HepG2 (cell line): Measurements from ENCODE around the gene OLFM1. TPM values are rescaled to one million over a fixed set of nuclear protein-coding genes. Genes with fewer than 3 reads are reported as not detected.

Source experiments
- ATAC-seq: fragments of 200-7000 bp; cut with Tn5 transposase; 3 replicates; pipeline ENCODE4 v1.9.1; 2020; ENCODE audit warnings: mild to moderate bottlenecking, moderate library complexity
- BruUV-seq: library from RNA; stranded (reverse); fragments of 400-500 nt; replicated peaks from 2 replicates; lab custom pipeline; 2021; lab: Mats Ljungman, UMichigan
- CTCF ChIA-PET: fragments of 300-600 bp; formaldehyde crosslinking; extraction: SDS; loops from one replicate; lab custom pipeline; 2021; ENCODE audit warnings: low total read pairs, inconsistent platforms, low intra/inter-chr PET ratio; lab: Yijun Ruan, JAX
- POLR2A ChIA-PET: fragments of 350-600 bp; sonication (Branson Sonifier 250); formaldehyde crosslinking; loops from one replicate; lab custom pipeline; 2020; ENCODE audit warnings: antibody characterized with exemption, inconsistent platforms; lab: Yijun Ruan, JAX
- DNase-seq: peaks from one replicate; pipeline ENCODE4 v3.0.0-alpha.2; 2015; ENCODE audit warnings: low spot score
- FAIRE-seq: peaks from 3 replicates; lab custom pipeline; 2011; peaks lifted over from hg19 to GRCh38; lab: Jason Lieb, UNC
- H2AFZ ChIP-seq: one replicate; pipeline ENCODE4 v1.6.1; 2011; ENCODE audit warnings: low read length, inconsistent platforms
- H3K27ac ChIP-seq: fragments of 300-600 bp; 3 replicates; pipeline ENCODE4 v1.8.0; 2011; ENCODE audit warnings: mixed run types, mild to moderate bottlenecking, mixed read lengths, low read length, inconsistent platforms; ENCODE audit not compliant: insufficient read depth; ENCODE audit errors: extremely low read length
- H3K27me3 ChIP-seq, 2 experiments: fragments of 200-600 bp in 1 of 2; 2 replicates in 1 of 2; 3 replicates in 1 of 2; pipeline versions ENCODE4 v1.6.0 to v1.8.0; 2011; ENCODE audit warnings: low read length in 2 of 2, mild to moderate bottlenecking in 2 of 2, moderate library complexity in 2 of 2, inconsistent platforms in 1 of 2; ENCODE audit not compliant: insufficient read depth in 2 of 2, control insufficient read depth in 1 of 2
- H3K36me3 ChIP-seq, 2 experiments: fragments of 200-600 bp in 1 of 2; replicated peaks in 1 of 2; 2 replicates in 1 of 2; 3 replicates in 1 of 2; pipeline versions ENCODE4 v1.5.1 to v1.8.0; 2011; ENCODE audit warnings: low read length in 2 of 2, inconsistent platforms in 1 of 2; ENCODE audit not compliant: insufficient read depth in 2 of 2, control insufficient read depth in 1 of 2
- H3K4me1 ChIP-seq: 2 replicates; pipeline ENCODE4 v1.5.1; 2012; ENCODE audit warnings: low read length, inconsistent platforms; ENCODE audit not compliant: insufficient read depth
- H3K4me2 ChIP-seq: 2 replicates; pipeline ENCODE4 v1.6.0; 2011; ENCODE audit warnings: low read depth, low read length, inconsistent platforms
- H3K4me3 ChIP-seq, 3 experiments: fragments of 200-600 bp in 1 of 3; sonication (generic), shearing (Covaris generic) in 1 of 3; replicated peaks in 1 of 3; 2 replicates each; pipeline ENCODE4 v1.5.1; 2011 to 2016; ENCODE audit warnings: low read length in 3 of 3, inconsistent platforms in 2 of 3, low read depth in 2 of 3, mild to moderate bottlenecking in 2 of 3, control low read depth in 1 of 3, mixed read lengths in 1 of 3; ENCODE audit not compliant: insufficient read depth in 1 of 3
- H3K79me2 ChIP-seq: one replicate; pipeline ENCODE4 v1.6.1; 2011; ENCODE audit warnings: low read length, inconsistent platforms; ENCODE audit not compliant: insufficient read depth
- H3K9ac ChIP-seq: 2 replicates; pipeline ENCODE4 v1.6.0; 2011; ENCODE audit warnings: mild to moderate bottlenecking, low read depth, low read length, inconsistent platforms; ENCODE audit not compliant: insufficient read depth
- H3K9me3 ChIP-seq: 2 replicates; pipeline ENCODE4 v1.5.1; 2012; ENCODE audit warnings: mild to moderate bottlenecking, low read length
- H4K20me1 ChIP-seq: 2 replicates; pipeline ENCODE4 v1.6.0; 2011; ENCODE audit warnings: inconsistent platforms, mild to moderate bottlenecking, low read length, moderate library complexity; ENCODE audit not compliant: insufficient read depth
- ATF7-NPFF ChIP-seq: sonication (generic); formaldehyde crosslinking; IDR thresholded peaks from 2 replicates; pipeline ENCODE4 v1.8.1; 2023; ENCODE audit warnings: mild to moderate bottlenecking, low read depth, missing genetic modification reagents, moderate library complexity
- EHMT2 ChIP-seq: fragments of 200-600 bp; sonication (generic); IDR thresholded peaks from 2 replicates; pipeline ENCODE4 v1.7.0; 2017; ENCODE audit warnings: antibody characterized with exemption, low read depth, low read length, borderline replicate concordance
- ELF4 ChIP-seq: sonication (generic); formaldehyde crosslinking; IDR thresholded peaks from 2 replicates; pipeline ENCODE4 v1.5.0; 2020; ENCODE audit warnings: missing genetic modification reagents, mild to moderate bottlenecking, moderate library complexity, borderline replicate concordance
- GRHL1 ChIP-seq: sonication (generic); formaldehyde crosslinking; conservative IDR thresholded peaks from 2 replicates; pipeline ENCODE4 v1.8.0; 2022; ENCODE audit warnings: missing genetic modification reagents
- HBP1 ChIP-seq: IDR thresholded peaks from 2 replicates; pipeline ENCODE4 v1.6.1; 2016; ENCODE audit warnings: low read depth, control low read depth
- HMG20B ChIP-seq: conservative IDR thresholded peaks from 2 replicates; pipeline ENCODE4 v1.6.1; 2016; ENCODE audit warnings: missing genetic modification reagents, missing compliant biosample characterization
- JUND ChIP-seq: sonication (generic); formaldehyde crosslinking; IDR thresholded peaks from 2 replicates; pipeline ENCODE4 v1.8.0; 2022; ENCODE audit warnings: mild to moderate bottlenecking, missing genetic modification reagents
- NONO ChIP-seq, 2 experiments: fragments of 450-650 bp in 1 of 2; sonication (generic) in 1 of 2; formaldehyde crosslinking in 1 of 2; IDR thresholded peaks in 1 of 2; conservative IDR thresholded peaks in 1 of 2; 2 replicates each; pipeline versions ENCODE4 v1.6.1 to v1.8.0; 2017 to 2022; ENCODE audit warnings: mild to moderate bottlenecking in 1 of 2, missing genetic modification reagents in 1 of 2, moderate library complexity in 1 of 2
- PITX1 ChIP-seq: sonication (generic); formaldehyde crosslinking; IDR thresholded peaks from 2 replicates; pipeline ENCODE4 v1.5.1; 2020; ENCODE audit warnings: mild to moderate bottlenecking, missing genetic modification reagents
- RFX3 ChIP-seq: IDR thresholded peaks from 2 replicates; pipeline ENCODE4 v1.6.1; 2016; ENCODE audit warnings: missing biosample characterization, missing genetic modification reagents
- SCMH1 ChIP-seq: sonication (generic); formaldehyde crosslinking; IDR thresholded peaks from 2 replicates; pipeline ENCODE4 v1.9.0; 2021; ENCODE audit warnings: missing genetic modification reagents, mild to moderate bottlenecking, borderline replicate concordance
- TBP ChIP-seq: sonication (generic); formaldehyde crosslinking; IDR thresholded peaks from 2 replicates; pipeline ENCODE4 v1.5.0; 2020; ENCODE audit warnings: missing genetic modification reagents
- TCF7L2 ChIP-seq: IDR thresholded peaks from 2 replicates; pipeline ENCODE4 v1.6.1; 2011; ENCODE audit warnings: mild to moderate bottlenecking, low read depth, low read length, moderate library complexity
- ZMYM4 ChIP-seq: sonication (generic); formaldehyde crosslinking; IDR thresholded peaks from 2 replicates; pipeline ENCODE4 v1.8.1; 2023; ENCODE audit warnings: mild to moderate bottlenecking, missing genetic modification reagents
- ZNF263 ChIP-seq: sonication (generic); formaldehyde crosslinking; IDR thresholded peaks from 2 replicates; pipeline ENCODE4 v1.4.0; 2020; ENCODE audit warnings: missing genetic modification reagents
- ZNF597 ChIP-seq: sonication (generic); formaldehyde crosslinking; IDR thresholded peaks from 2 replicates; pipeline ENCODE4 v1.5.0; 2020; ENCODE audit warnings: missing genetic modification reagents
- ZNF605 ChIP-seq: sonication (generic); formaldehyde crosslinking; IDR thresholded peaks from 2 replicates; pipeline ENCODE4 v1.8.0; 2022; ENCODE audit warnings: mild to moderate bottlenecking, missing genetic modification reagents
- ZNF788 ChIP-seq: sonication (generic); formaldehyde crosslinking; IDR thresholded peaks from 2 replicates; pipeline ENCODE4 v1.5.0; 2020; ENCODE audit warnings: mild to moderate bottlenecking, missing genetic modification reagents, borderline replicate concordance
- ZNF800 ChIP-seq: sonication (generic); formaldehyde crosslinking; IDR thresholded peaks from 2 replicates; pipeline ENCODE4 v1.4.0; 2020; ENCODE audit warnings: missing genetic modification reagents
- WGBS: methylation state at CpG from one replicate; pipeline ENCODE4 v1.1.6; 2017; ENCODE audit warnings: low lambda C conversion rate; 5-methylcytosine and 5-hydroxymethylcytosine counted together
- in situ Hi-C: cut with HindIII; loops from 2 replicates; pipeline ENCODE4 v1.10.0; 2017; ENCODE audit warnings: low pct_unique_long_range_greater_than_20kb; ENCODE audit not compliant: extremely low pct_ligation_motif_present
- intact Hi-C: fragments of 100-400 bp; cut with micrococcal nuclease; formaldehyde crosslinking; loops from one replicate; pipeline ENCODE4 v1.10.0; 2022; ENCODE audit not compliant: unreplicated experiment
- polyA plus RNA-seq, 8 experiments: library from polyadenylated mRNA; depleted of rRNA in 3 of 8; stranded (reverse) in 7 of 8; unstranded in 1 of 8; fragments of >200 nt; fragmentation: Illumina TruSeq in 4 of 8; extraction: Trizol in 4 of 8; gene quantifications; 2 replicates each; pipeline versions ENCODE4 v1.2.1 to v1.2.3, GENCODE V29; 2011 to 2016; ENCODE audit warnings: low read depth in 4 of 8, missing spikeins in 1 of 8, mixed read lengths in 1 of 8; ENCODE audit not compliant: insufficient read depth in 1 of 8
- total RNA-seq, 5 experiments: library from RNA; depleted of rRNA; stranded (reverse); fragments of >200 nt; fragmentation: Illumina TruSeq; extraction: Trizol; gene quantifications; 2 replicates each; pipeline ENCODE4 v1.2.3, GENCODE V29; 2016; ENCODE audit warnings: low read depth in 1 of 5

Gene OLFM1
- total and polyA plus RNA-seq, 2 of the 13 experiments (the other 11 are each of a cell fraction or from before 2014, with no cell fraction given), result not detected

- no peak for ATAC-seq
- Histone ChIP-seq H3K4me1 (no peaks in the 10 kb centered on the region), H3K27ac (no peak overlapping the region), H3K4me3 (no peak overlapping the region), H3K4me2 (no peak overlapping the region), H3K9ac (no peak overlapping the region), H3K27me3 (peaks cover 7 to 42% of the 10 kb centered on the region in 2 experiments; a peak in 4 of 5 replicates), H3K36me3 (no peaks in the 10 kb centered on the region), H3K9me3 (no peaks in the 10 kb centered on the region), H4K20me1 (no peaks in the 10 kb centered on the region), H2AFZ (no peak overlapping the region), H3K79me2 (no peaks in the 10 kb centered on the region)
- WGBS, result 0% methylated on average over 5 of the region's 7 CpGs
- no peak for FAIRE-seq
- TF ChIP-seq HMG20B (CRISPR knock-in tag), result no peak
- TF ChIP-seq ELF4 (CRISPR knock-in tag), result no peak
- no peak for TF ChIP-seq TCF7L2
- TF ChIP-seq ZMYM4 (CRISPR knock-in tag), result no peak
- TF ChIP-seq ZNF605, result no peak
- TF ChIP-seq EHMT2, result no peak
- TF ChIP-seq ZNF788 (CRISPR knock-in tag), result no peak
- TF ChIP-seq TBP (CRISPR knock-in tag), result no peak
- TF ChIP-seq GRHL1 (CRISPR knock-in tag), result no peak
- TF ChIP-seq NONO (IDR thresholded peaks at IDR 0.05), result no peak
- TF ChIP-seq NONO (CRISPR knock-in tag; conservative IDR thresholded peaks at IDR 0.05), result no peak
- no peak for TF ChIP-seq RFX3 (CRISPR knock-in tag)
- TF ChIP-seq JUND, result no peak
- no peak for TF ChIP-seq ZNF263 (CRISPR knock-in tag)
- TF ChIP-seq SCMH1, result no peak
- no peak for TF ChIP-seq ZNF597 (CRISPR knock-in tag)
- no peak for TF ChIP-seq ATF7-NPFF
- no peak for TF ChIP-seq HBP1 (CRISPR knock-in tag)
- no peak for TF ChIP-seq PITX1
- no peak for TF ChIP-seq ZNF800 (CRISPR knock-in tag)
- intact Hi-C loops (no loop called here), in situ Hi-C loops (no loop called here)
- no TSS peak for BruUV-seq
- ChIA-PET POLR2A (no interaction called here), CTCF (no interaction called here)
- no peak for DNase-seq
Observed at GRCh38 chr9:135123773-135124134, 36.3 kb downstream of the OLFM1 start.
